ENCODE measurements around the gene CNPPD1. TPM values are rescaled to one million over a fixed set of nuclear protein-coding genes. Genes with fewer than 3 reads are reported as not detected.

Gene CNPPD1
- 25.1 and 31.6 TPM in 2 replicates for total RNA-seq

DNA sequence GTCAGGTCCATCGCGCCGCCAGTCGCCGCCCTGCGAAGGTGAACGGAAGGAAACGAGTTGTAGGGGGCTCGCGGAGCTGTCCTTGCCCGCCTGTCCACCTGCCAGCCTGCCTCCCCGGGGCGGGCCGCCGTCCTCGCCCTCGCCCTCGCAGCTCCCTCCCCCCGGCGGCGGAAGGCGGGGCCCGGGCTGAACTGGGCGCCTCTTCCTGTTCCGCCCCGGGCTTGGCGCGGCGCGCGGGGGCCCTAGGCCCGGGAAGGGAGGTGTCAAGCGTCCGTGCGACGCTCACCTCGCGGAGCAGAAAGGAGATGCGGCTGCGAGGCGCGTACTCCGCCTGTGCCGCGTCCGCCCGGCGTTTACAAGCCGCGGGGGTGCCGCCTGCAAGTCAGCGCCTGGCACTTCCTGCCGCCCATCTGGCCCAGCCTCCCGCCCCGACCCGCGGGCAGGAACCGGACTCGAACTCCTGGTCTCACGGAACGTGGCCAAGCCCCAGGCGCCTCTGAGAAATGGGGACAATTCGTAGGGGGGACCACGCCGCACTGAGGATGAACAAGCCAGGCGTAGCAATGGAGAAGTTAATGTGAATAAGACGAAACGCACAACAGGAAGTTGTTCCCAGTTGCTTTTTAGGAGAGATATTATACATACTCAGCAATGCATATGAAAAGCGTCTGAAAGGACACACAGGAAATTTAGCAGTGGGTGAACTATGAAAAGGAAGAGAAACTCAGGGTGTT is at the start of gene CNPPD1:
Gene CNPPD1, minus strand, starts transcription at position 108 of the 734 bp plus-strand sequence. Its CDS starts 97 bp downstream, at position 11.

GRCh38 chr2:219218732-219219701 is 42.3 kb upstream of the CNPPD1 start, which contains the start of gene ABCB6:
ABCB6 (minus strand) TSS chr2:219218958; CDS start chr2:219218673, 285 bp downstream.

GRCh38 chr2:219206328-219207133 is 29.8 kb upstream of the CNPPD1 start, which contains the start of gene ZFAND2B:
ZFAND2B (plus strand) TSS chr2:219206782; CDS start chr2:219206988, 206 bp downstream.

GRCh38 chr2:219177552-219178376 is 1.0 kb upstream of the CNPPD1 start, which contains the start of gene RETREG2:
RETREG2 (plus strand) TSS chr2:219178275; CDS start chr2:219178353, 78 bp downstream.

DNA sequence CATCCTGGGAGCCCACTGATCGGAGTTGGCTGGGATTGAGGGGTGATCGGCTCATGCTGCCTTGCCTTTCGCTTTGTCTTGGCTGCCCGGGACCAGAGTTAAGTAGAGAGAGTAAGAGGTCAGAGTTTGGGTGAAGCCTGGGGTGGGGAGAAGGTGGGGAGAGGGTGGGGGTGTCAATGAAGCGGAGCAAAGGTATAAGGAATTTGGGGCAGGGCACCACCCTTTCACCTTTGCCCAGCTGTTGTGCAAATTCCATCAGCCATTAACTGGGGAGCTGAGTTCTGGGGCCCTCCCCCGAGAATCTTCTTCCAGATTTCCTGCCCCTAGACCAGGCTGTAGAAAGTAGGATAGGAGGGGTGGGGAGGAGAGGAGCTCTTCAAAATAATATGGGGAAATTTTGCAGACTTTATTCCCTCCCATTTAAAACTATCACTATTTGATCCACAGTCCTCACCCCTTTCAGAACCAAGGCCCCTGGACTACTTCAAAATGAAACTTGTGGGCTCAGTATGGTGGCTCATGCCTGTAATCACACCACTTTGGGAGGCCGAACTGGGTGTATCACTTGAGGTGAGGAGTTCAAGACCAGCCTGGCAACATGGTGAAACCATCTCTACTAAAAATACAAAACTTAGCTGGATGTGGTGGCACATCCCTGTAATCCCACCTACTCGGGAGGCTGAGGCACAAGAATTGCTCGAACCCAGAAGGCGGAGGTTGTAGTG is 6.6 kb downstream of the CNPPD1 start, which contains the start of gene SLC23A3:
Gene SLC23A3, minus strand, starts transcription at position 100 of the 725 bp plus-strand sequence. Its CDS starts 45 bp downstream, at position 55.

DNA sequence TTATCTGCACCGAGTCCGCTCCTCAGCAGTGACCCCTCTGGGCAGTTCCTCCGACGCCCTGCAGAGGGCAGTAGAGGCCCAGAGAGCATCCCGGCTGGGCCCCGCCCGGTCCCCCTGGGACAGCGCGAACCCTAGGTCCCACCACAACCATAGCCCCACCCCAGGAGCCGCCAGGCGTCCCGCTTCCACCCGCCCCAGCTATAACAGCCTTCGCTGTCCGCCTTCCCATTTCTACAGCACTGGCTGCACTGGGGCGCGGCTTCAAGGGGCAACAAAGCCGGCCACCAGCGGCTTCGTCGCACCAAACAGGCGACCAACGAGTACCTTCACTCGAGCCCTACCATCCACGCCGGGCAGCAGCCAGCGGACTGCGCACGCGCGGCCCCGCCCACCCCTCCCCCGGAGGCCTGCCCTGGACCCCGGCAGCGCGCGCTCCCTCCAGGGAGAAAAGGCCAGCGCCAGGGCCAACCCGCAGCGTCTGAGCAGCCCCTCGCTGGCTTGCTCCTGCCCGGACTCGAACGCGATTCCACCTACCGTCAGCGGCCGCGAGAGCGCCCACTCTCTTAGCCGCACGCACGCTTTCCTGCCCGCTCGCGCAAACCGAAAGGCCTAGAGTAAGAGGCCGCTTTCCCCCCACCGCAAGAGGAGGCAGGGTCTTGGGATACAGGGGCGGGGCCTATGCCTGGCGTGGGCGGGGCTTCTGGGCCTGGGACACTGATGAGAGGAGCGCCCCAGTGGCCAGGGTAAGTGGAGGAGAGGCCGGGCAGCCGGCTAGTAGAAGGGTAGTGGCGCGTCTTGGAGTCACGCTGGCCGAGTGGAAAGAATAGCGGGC is 16.3 kb downstream of the CNPPD1 start, which contains the start of gene NHEJ1:
Gene NHEJ1, minus strand, starts transcription at position 630 of the 832 bp plus-strand sequence. CDS start 2,453 bp downstream, outside the sequence.

Other genes starting within 250 kb of the CNPPD1 start
- gene CDK5R2, start 217.3 kb downstream of the CNPPD1 start, total RNA-seq = not detected in 2 replicates
- gene FEV, start 191.7 kb downstream of the CNPPD1 start, total RNA-seq = not detected in 2 replicates
- gene CRYBA2, start 183.5 kb downstream of the CNPPD1 start, total RNA-seq = not detected in 2 replicates
- gene CFAP65, start 135.4 kb downstream of the CNPPD1 start, total RNA-seq = 0.13 TPM in 1 of 2 replicates, not detected in the other
- not detected in 2 replicates for gene IHH, start 116.0 kb downstream of the CNPPD1 start, total RNA-seq
- gene NHEJ1, start 16.1 kb downstream of the CNPPD1 start, total RNA-seq = 12.9 and 20.2 TPM in 2 replicates
- gene SLC23A3, start 6.9 kb downstream of the CNPPD1 start, total RNA-seq = under 0.01 and 0.25 TPM in 2 replicates
- 40.6 and 51.7 TPM in 2 replicates for gene RETREG2, start 1.4 kb upstream of the CNPPD1 start, total RNA-seq
- 25.3 and 25.9 TPM in 2 replicates for gene ZFAND2B, start 29.9 kb upstream of the CNPPD1 start, total RNA-seq
- 7.6 and 12.7 TPM in 2 replicates for gene ABCB6, start 42.0 kb upstream of the CNPPD1 start, total RNA-seq
- 53.1 and 68.1 TPM in 2 replicates for gene ATG9A, start 52.7 kb upstream of the CNPPD1 start, total RNA-seq
- gene ANKZF1, start 52.9 kb upstream of the CNPPD1 start, total RNA-seq = 22.0 and 25.9 TPM in 2 replicates
- 10.3 and 23.1 TPM in 2 replicates for gene GLB1L, start 68.5 kb upstream of the CNPPD1 start, total RNA-seq
- gene STK16, start 68.6 kb upstream of the CNPPD1 start, total RNA-seq = 19.2 and 22.7 TPM in 2 replicates
- not detected in 2 replicates for gene TUBA4B, start 76.3 kb upstream of the CNPPD1 start, total RNA-seq
- 36.1 and 129 TPM in 2 replicates for gene TUBA4A, start 77.0 kb upstream of the CNPPD1 start, total RNA-seq
- gene DNAJB2, start 102.4 kb upstream of the CNPPD1 start, total RNA-seq = 24.6 and 57.0 TPM in 2 replicates
- gene PTPRN, start 132.5 kb upstream of the CNPPD1 start, total RNA-seq = 0.49 and 0.63 TPM in 2 replicates
- gene RESP18, start 155.8 kb upstream of the CNPPD1 start, total RNA-seq = not detected in 2 replicates
- 36.3 and 73.0 TPM in 2 replicates for gene DNPEP, start 211.0 kb upstream of the CNPPD1 start, total RNA-seq
- 0.98 and 30.6 TPM in 2 replicates for gene DES, start 241.5 kb upstream of the CNPPD1 start, total RNA-seq